Neural cell (in vitro differentiated cells): Measurements from ENCODE around the gene LCP1.

Experiments
- EZH2 ChIP-seq: fragments of 200-600, 300-800 bp; shearing (Covaris generic), sonication (generic); IDR thresholded peaks from 2 replicates; pipeline ENCODE4 v1.6.1; 2014; ENCODE audit warnings: antibody characterized with exemption, low read length, borderline replicate concordance, mild to moderate bottlenecking; ENCODE audit not compliant: insufficient read depth, poor library complexity, severe bottlenecking
- MXI1 ChIP-seq: fragments of 450-650 bp; conservative IDR thresholded peaks from 2 replicates; pipeline ENCODE4 v1.6.1; 2014; ENCODE audit warnings: antibody characterized with exemption, mild to moderate bottlenecking; ENCODE audit not compliant: poor library complexity, severe bottlenecking
- POLR2AphosphoS5 ChIP-seq: IDR thresholded peaks from 2 replicates; pipeline ENCODE4 v1.6.1; 2012
- RAD21 ChIP-seq: fragments of 450-650 bp; conservative IDR thresholded peaks from 2 replicates; pipeline ENCODE4 v1.6.1; 2014; ENCODE audit warnings: antibody characterized with exemption, mild to moderate bottlenecking, moderate library complexity
- SMC3 ChIP-seq: fragments of 450-650 bp; conservative IDR thresholded peaks from 2 replicates; pipeline ENCODE4 v1.6.1; 2014; ENCODE audit warnings: antibody characterized with exemption, mild to moderate bottlenecking, moderate library complexity; ENCODE audit not compliant: poor library complexity
- TAF1 ChIP-seq: IDR thresholded peaks from 2 replicates; pipeline ENCODE4 v1.6.1; 2012; ENCODE audit warnings: low read depth
- TF ChIP-seq, protein P1 (sequence below): fragments of 450-650 bp; IDR thresholded peaks from 2 replicates; pipeline ENCODE4 v1.5.1; 2014; ENCODE audit warnings: antibody characterized with exemption, mild to moderate bottlenecking, moderate library complexity; ENCODE audit not compliant: poor library complexity, severe bottlenecking

DNA sequence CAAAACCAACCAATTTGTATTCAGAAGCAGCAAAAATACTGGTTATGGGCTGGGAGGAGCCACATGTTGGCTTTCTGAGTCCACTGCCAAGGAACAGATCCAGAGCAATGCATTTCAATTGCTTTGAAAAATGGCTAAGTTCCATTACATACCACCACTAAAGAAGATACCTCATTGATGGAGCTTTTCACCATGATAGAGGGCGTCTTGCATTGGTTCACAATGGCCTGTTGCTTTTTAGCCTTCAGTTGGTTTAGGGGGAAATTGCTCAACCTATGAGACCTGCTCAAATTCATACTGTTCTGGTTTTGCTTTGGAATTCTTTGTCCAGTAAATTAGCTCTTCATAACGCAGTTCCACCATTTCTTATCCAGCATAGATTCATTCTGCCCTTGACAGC is 55.9 kb downstream of the LCP1 start:
- no peak for TF ChIP-seq RAD21
- TF ChIP-seq, protein P1, sequence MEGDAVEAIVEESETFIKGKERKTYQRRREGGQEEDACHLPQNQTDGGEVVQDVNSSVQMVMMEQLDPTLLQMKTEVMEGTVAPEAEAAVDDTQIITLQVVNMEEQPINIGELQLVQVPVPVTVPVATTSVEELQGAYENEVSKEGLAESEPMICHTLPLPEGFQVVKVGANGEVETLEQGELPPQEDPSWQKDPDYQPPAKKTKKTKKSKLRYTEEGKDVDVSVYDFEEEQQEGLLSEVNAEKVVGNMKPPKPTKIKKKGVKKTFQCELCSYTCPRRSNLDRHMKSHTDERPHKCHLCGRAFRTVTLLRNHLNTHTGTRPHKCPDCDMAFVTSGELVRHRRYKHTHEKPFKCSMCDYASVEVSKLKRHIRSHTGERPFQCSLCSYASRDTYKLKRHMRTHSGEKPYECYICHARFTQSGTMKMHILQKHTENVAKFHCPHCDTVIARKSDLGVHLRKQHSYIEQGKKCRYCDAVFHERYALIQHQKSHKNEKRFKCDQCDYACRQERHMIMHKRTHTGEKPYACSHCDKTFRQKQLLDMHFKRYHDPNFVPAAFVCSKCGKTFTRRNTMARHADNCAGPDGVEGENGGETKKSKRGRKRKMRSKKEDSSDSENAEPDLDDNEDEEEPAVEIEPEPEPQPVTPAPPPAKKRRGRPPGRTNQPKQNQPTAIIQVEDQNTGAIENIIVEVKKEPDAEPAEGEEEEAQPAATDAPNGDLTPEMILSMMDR, result no peak
- no peak for TF ChIP-seq SMC3
- TF ChIP-seq EZH2, result no peak
- no peak for TF ChIP-seq TAF1
- TF ChIP-seq MXI1, result no peak
- no peak for TF ChIP-seq POLR2AphosphoS5
